HepG2 (cell line): ENCODE data around the gene HYAL2. TPM values are rescaled to one million over a fixed set of nuclear protein-coding genes. Genes with fewer than 3 reads are reported as not detected.

ENCODE experiments used
- JDP2 ChIP-seq: sonication (generic); formaldehyde crosslinking; IDR thresholded peaks from 2 replicates; pipeline ENCODE4 v1.8.1; 2022; ENCODE audit warnings: missing genetic modification reagents, borderline replicate concordance
- KLF13 ChIP-seq: sonication (generic); formaldehyde crosslinking; IDR thresholded peaks from 2 replicates; pipeline ENCODE4 v1.4.0; 2020; ENCODE audit warnings: mild to moderate bottlenecking, missing genetic modification reagents
- WIZ ChIP-seq: sonication (generic); formaldehyde crosslinking; IDR thresholded peaks from 2 replicates; pipeline ENCODE4 v1.5.1; 2020; ENCODE audit warnings: mild to moderate bottlenecking, missing genetic modification reagents
- ZNF589 ChIP-seq: sonication (generic); formaldehyde crosslinking; conservative IDR thresholded peaks from 2 replicates; pipeline ENCODE4 v1.8.0; 2022; ENCODE audit warnings: mild to moderate bottlenecking, moderate library complexity, missing genetic modification reagents
- polyA plus RNA-seq, 8 experiments: library from polyadenylated mRNA; depleted of rRNA in 3 of 8; stranded (reverse) in 7 of 8; unstranded in 1 of 8; fragments of >200 nt; fragmentation: Illumina TruSeq in 4 of 8; extraction: Trizol in 4 of 8; gene quantifications; 2 replicates each; pipeline versions ENCODE4 v1.2.1 to v1.2.3, GENCODE V29; 2011 to 2016; ENCODE audit warnings: low read depth in 4 of 8, missing spikeins in 1 of 8, mixed read lengths in 1 of 8; ENCODE audit not compliant: insufficient read depth in 1 of 8
- total RNA-seq, 5 experiments: library from RNA; depleted of rRNA; stranded (reverse); fragments of >200 nt; fragmentation: Illumina TruSeq; extraction: Trizol; gene quantifications; 2 replicates each; pipeline ENCODE4 v1.2.3, GENCODE V29; 2016; ENCODE audit warnings: low read depth in 1 of 5
- TF ChIP-seq, protein P1 (sequence below): sonication (generic); formaldehyde crosslinking; IDR thresholded peaks from 2 replicates; pipeline ENCODE4 v1.4.0; 2020; ENCODE audit warnings: missing genetic modification reagents
- TF ChIP-seq, protein P2 (sequence below): sonication (generic); formaldehyde crosslinking; IDR thresholded peaks from 2 replicates; pipeline ENCODE4 v1.8.1; 2023; ENCODE audit warnings: mild to moderate bottlenecking, missing genetic modification reagents, borderline replicate concordance
- TF ChIP-seq, protein P3 (sequence below): sonication (generic); formaldehyde crosslinking; IDR thresholded peaks from 2 replicates; pipeline ENCODE4 v1.4.0; 2020; ENCODE audit warnings: missing genetic modification reagents
- TF ChIP-seq, protein P4 (sequence below): sonication (generic); formaldehyde crosslinking; IDR thresholded peaks from 2 replicates; pipeline ENCODE4 v1.5.0; 2020; ENCODE audit warnings: mild to moderate bottlenecking, missing genetic modification reagents
- TF ChIP-seq, protein P5 (sequence below): sonication (generic); formaldehyde crosslinking; conservative IDR thresholded peaks from 2 replicates; pipeline ENCODE4 v1.4.0; 2020; ENCODE audit warnings: missing genetic modification reagents
- TF ChIP-seq, protein P6 (sequence below): sonication (generic); formaldehyde crosslinking; IDR thresholded peaks from 2 replicates; pipeline ENCODE4 v1.4.0; 2020; ENCODE audit warnings: mild to moderate bottlenecking, low read depth, missing genetic modification reagents
- TF ChIP-seq, protein P7 (sequence below): IDR thresholded peaks from 2 replicates; pipeline ENCODE4 v1.6.1; 2016; ENCODE audit warnings: missing biosample characterization, missing genetic modification reagents, low read depth

The HYAL2 gene
- total and polyA plus RNA-seq, 2 of the 13 experiments (the other 11 are each of a cell fraction or from before 2014, with no cell fraction given): 76.2 to 102 TPM

DNA sequence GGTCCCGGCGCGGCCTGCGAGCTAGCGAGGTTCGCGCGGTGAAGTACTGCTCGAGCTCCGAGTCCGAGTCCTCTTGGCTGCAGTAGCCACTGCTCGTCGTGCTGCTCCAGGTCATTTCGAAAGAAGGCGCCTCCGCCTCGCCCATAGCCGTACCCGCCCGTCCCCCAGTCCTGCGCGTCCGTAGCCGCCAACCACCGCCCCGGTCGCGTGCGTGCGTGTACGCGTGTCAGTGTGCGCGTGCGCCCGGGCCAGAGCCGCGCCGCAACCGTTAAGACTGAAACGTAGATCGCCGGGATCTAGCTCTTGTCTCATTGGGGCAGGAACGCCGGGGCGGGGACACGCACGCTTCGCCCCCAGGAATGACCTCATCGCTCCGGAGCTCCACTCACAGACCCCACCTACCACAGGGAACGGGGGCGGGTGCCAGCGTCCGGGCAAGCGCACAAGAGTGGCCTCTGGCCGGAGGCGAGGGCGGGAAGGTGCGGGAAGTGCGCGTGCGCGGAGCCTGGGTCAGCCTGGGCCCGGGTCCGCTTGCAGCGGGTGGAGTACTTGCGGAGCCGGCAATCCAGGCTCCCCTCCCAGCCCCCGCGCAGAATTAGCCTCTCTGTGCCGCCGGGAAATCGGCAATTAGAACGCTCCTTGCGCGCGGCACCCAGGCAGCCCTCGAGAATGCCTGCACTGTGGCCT, 14.8 kb upstream of the HYAL2 start (continued):
- TF ChIP-seq, protein P1, sequence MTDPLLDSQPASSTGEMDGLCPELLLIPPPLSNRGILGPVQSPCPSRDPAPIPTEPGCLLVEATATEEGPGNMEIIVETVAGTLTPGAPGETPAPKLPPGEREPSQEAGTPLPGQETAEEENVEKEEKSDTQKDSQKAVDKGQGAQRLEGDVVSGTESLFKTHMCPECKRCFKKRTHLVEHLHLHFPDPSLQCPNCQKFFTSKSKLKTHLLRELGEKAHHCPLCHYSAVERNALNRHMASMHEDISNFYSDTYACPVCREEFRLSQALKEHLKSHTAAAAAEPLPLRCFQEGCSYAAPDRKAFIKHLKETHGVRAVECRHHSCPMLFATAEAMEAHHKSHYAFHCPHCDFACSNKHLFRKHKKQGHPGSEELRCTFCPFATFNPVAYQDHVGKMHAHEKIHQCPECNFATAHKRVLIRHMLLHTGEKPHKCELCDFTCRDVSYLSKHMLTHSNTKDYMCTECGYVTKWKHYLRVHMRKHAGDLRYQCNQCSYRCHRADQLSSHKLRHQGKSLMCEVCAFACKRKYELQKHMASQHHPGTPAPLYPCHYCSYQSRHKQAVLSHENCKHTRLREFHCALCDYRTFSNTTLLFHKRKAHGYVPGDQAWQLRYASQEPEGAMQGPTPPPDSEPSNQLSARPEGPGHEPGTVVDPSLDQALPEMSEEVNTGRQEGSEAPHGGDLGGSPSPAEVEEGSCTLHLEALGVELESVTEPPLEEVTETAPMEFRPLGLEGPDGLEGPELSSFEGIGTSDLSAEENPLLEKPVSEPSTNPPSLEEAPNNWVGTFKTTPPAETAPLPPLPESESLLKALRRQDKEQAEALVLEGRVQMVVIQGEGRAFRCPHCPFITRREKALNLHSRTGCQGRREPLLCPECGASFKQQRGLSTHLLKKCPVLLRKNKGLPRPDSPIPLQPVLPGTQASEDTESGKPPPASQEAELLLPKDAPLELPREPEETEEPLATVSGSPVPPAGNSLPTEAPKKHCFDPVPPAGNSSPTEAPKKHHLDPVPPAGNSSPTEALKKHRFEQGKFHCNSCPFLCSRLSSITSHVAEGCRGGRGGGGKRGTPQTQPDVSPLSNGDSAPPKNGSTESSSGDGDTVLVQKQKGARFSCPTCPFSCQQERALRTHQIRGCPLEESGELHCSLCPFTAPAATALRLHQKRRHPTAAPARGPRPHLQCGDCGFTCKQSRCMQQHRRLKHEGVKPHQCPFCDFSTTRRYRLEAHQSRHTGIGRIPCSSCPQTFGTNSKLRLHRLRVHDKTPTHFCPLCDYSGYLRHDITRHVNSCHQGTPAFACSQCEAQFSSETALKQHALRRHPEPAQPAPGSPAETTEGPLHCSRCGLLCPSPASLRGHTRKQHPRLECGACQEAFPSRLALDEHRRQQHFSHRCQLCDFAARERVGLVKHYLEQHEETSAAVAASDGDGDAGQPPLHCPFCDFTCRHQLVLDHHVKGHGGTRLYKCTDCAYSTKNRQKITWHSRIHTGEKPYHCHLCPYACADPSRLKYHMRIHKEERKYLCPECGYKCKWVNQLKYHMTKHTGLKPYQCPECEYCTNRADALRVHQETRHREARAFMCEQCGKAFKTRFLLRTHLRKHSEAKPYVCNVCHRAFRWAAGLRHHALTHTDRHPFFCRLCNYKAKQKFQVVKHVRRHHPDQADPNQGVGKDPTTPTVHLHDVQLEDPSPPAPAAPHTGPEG: 0 out of 2 replicates have a peak, but pooled peaks have one; percentile 6
- TF ChIP-seq, protein P2, sequence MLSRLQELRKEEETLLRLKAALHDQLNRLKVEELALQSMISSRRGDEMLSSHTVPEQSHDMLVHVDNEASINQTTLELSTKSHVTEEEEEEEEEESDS: no peak
- TF ChIP-seq, protein P3, sequence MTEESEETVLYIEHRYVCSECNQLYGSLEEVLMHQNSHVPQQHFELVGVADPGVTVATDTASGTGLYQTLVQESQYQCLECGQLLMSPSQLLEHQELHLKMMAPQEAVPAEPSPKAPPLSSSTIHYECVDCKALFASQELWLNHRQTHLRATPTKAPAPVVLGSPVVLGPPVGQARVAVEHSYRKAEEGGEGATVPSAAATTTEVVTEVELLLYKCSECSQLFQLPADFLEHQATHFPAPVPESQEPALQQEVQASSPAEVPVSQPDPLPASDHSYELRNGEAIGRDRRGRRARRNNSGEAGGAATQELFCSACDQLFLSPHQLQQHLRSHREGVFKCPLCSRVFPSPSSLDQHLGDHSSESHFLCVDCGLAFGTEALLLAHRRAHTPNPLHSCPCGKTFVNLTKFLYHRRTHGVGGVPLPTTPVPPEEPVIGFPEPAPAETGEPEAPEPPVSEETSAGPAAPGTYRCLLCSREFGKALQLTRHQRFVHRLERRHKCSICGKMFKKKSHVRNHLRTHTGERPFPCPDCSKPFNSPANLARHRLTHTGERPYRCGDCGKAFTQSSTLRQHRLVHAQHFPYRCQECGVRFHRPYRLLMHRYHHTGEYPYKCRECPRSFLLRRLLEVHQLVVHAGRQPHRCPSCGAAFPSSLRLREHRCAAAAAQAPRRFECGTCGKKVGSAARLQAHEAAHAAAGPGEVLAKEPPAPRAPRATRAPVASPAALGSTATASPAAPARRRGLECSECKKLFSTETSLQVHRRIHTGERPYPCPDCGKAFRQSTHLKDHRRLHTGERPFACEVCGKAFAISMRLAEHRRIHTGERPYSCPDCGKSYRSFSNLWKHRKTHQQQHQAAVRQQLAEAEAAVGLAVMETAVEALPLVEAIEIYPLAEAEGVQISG (CRISPR knock-in tag): peak; percentile 69
- TF ChIP-seq, protein P4, sequence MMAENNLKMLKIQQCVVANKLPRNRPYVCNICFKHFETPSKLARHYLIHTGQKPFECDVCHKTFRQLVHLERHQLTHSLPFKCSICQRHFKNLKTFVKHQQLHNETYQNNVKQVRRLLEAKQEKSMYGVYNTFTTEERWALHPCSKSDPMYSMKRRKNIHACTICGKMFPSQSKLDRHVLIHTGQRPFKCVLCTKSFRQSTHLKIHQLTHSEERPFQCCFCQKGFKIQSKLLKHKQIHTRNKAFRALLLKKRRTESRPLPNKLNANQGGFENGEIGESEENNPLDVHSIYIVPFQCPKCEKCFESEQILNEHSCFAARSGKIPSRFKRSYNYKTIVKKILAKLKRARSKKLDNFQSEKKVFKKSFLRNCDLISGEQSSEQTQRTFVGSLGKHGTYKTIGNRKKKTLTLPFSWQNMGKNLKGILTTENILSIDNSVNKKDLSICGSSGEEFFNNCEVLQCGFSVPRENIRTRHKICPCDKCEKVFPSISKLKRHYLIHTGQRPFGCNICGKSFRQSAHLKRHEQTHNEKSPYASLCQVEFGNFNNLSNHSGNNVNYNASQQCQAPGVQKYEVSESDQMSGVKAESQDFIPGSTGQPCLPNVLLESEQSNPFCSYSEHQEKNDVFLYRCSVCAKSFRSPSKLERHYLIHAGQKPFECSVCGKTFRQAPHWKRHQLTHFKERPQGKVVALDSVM (CRISPR knock-in tag): 0 out of 2 replicates have a peak, but pooled peaks have one; percentile 15
- TF ChIP-seq KLF13 (peak; percentile 85), WIZ (CRISPR knock-in tag) (peak; percentile 22; the same call in 1 of the 2 replicates), ZNF589 (CRISPR knock-in tag) (peak; percentile 65; the same call in 1 of the 2 replicates), JDP2 (no peak)
- TF ChIP-seq, protein P5, sequence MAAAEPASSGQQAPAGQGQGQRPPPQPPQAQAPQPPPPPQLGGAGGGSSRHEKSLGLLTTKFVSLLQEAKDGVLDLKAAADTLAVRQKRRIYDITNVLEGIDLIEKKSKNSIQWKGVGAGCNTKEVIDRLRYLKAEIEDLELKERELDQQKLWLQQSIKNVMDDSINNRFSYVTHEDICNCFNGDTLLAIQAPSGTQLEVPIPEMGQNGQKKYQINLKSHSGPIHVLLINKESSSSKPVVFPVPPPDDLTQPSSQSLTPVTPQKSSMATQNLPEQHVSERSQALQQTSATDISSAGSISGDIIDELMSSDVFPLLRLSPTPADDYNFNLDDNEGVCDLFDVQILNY: peak; percentile 79
- TF ChIP-seq, protein P6, sequence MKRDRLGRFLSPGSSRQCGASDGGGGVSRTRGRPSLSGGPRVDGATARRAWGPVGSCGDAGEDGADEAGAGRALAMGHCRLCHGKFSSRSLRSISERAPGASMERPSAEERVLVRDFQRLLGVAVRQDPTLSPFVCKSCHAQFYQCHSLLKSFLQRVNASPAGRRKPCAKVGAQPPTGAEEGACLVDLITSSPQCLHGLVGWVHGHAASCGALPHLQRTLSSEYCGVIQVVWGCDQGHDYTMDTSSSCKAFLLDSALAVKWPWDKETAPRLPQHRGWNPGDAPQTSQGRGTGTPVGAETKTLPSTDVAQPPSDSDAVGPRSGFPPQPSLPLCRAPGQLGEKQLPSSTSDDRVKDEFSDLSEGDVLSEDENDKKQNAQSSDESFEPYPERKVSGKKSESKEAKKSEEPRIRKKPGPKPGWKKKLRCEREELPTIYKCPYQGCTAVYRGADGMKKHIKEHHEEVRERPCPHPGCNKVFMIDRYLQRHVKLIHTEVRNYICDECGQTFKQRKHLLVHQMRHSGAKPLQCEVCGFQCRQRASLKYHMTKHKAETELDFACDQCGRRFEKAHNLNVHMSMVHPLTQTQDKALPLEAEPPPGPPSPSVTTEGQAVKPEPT (CRISPR knock-in tag): peak; percentile 58; the same call in 1 of the 2 replicates
- TF ChIP-seq, protein P7, sequence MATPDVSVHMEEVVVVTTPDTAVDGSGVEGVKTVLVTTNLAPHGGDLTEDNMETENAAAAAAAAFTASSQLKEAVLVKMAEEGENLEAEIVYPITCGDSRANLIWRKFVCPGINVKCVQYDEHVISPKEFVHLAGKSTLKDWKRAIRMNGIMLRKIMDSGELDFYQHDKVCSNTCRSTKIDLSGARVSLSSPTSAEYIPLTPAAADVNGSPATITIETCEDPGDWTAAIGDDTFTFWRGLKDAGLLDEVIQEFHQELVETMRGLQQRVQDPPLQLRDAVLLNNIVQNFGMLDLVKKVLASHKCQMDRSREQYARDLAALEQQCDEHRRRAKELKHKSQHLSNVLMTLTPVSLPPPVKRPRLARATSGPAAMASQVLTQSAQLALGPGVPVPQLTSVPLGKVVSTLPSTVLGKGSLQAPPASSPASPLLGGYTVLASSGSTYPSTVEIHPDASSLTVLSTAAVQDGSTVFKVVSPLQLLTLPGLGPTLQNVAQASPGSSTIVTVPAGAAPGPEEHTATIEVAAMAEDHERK (CRISPR knock-in tag): peak; percentile 86
